ENCODE measurements around the gene FAM219A. TPM values are rescaled to one million over a fixed set of nuclear protein-coding genes. Genes with fewer than 3 reads are reported as not detected.

FAM219A gene
- total RNA-seq, 1 donor from 2014 or later, result 35.7 TPM

DNA sequence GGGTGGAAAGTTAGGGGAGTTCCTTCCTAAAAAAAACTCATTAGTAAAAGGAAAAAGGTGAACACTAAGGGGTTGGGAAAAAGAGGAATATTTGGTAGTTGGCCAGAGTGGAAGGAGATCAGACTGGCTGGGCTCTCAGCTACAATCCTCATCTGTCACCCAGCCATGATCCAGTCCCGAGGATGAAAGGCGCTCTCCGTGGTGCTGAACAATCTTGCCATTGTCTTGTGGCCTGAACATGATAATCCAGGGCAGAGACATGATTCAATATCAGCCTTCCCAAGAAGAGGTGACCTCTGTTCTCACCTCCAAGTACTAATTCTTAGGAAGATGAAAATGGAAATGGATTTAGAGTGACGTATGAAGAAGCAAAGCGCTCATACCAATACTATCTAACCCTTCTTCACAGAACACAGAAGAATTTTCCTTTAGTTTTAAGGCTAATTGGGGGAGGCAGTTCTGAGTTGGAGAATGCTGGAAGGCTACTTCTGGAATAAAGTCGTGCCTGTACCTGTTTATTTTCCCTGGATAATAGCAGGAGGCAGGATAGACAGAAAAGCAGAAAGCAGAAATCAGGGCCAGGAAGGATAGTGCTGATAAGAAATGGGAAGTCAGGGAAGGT is 45.0 kb downstream of the FAM219A start:
- TF ChIP-seq CTCF (IDR thresholded peaks at IDR 0.05), result no peak
- no peak for DNase-seq (ENCODE audit: low spot score)
- H3K4me1 Mint-ChIP-seq (ENCODE audit: low read depth), result no peaks in the 10 kb centered on the region
- H3K4me3 Mint-ChIP-seq (ENCODE audit: unreplicated experiment), result no peak overlapping the region
- H3K27ac Mint-ChIP-seq (ENCODE audit: unreplicated experiment), result no peak overlapping the region
- H3K9me3 Mint-ChIP-seq (ENCODE audit: low read depth), result no peaks in the 10 kb centered on the region
- H3K36me3 Mint-ChIP-seq (ENCODE audit: low read depth), result peaks cover 6% of the 10 kb centered on the region
- H3K27me3 Mint-ChIP-seq (ENCODE audit: low read depth), result no peaks in the 10 kb centered on the region

GRCh38 chr9:34412336-34412735 is 46.0 kb downstream of the FAM219A start:
- no peak for TF ChIP-seq CTCF (IDR thresholded peaks at IDR 0.05)
- Mint-ChIP-seq H3K27me3 (ENCODE audit: low read depth) (no peaks in the 10 kb centered on the region), H3K27ac (ENCODE audit: unreplicated experiment) (no peak overlapping the region), H3K9me3 (ENCODE audit: low read depth) (no peaks in the 10 kb centered on the region), H3K36me3 (ENCODE audit: low read depth) (peaks cover 6% of the 10 kb centered on the region), H3K4me3 (ENCODE audit: unreplicated experiment) (no peak overlapping the region), H3K4me1 (ENCODE audit: low read depth) (no peaks in the 10 kb centered on the region)
- DNase-seq (ENCODE audit: low spot score), result no peak

DNA sequence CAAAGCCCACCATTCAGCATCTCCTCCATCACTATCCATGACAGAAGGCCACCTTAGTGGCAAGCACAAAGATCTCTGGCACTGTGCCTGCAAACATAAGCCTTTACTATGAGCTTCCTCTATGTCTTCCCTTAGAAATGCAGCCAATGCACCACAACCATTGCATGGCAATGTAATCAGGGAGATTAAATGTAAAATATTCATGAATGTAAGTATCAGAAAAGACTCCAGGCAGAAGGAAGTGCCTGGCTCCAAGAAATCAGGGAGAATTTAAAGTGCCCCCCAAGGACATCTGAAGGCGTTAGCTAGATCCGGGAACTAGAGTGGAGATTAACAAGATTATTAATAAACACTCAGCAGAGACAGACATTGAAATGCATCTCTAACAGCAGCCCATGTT is 49.2 kb downstream of the FAM219A start:
- no peaks in the 10 kb centered on the region for H3K27me3 Mint-ChIP-seq (ENCODE audit: low read depth)
- peaks cover 13% of the 10 kb centered on the region for H3K36me3 Mint-ChIP-seq (ENCODE audit: low read depth)
- no peak for TF ChIP-seq CTCF (IDR thresholded peaks at IDR 0.05)
- no peaks in the 10 kb centered on the region for H3K4me1 Mint-ChIP-seq (ENCODE audit: low read depth)
- no peak for DNase-seq (ENCODE audit: low spot score)
- no peaks in the 10 kb centered on the region for H3K9me3 Mint-ChIP-seq (ENCODE audit: low read depth)
- no peak overlapping the region for H3K4me3 Mint-ChIP-seq (ENCODE audit: unreplicated experiment)
- H3K27ac Mint-ChIP-seq (ENCODE audit: unreplicated experiment), result no peak overlapping the region

DNA sequence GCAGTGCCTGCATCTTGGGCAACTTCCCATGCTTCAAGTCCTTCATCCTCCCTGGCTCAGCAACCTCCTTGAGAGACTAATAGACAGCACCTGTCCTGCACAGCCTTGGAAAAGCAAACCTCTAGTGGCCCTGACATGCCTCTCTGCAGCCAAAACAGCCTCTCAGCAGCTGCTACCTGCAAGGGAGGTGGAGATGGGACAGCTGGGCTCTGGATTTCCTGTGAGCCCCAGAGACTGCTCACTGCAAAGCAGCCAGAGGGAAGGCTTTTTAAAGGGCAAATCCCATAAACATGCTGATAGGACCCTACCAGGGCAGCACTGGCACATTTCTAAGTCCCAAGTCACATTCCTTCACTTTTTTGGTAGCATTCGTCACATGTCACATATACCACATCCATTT is 50.2 kb downstream of the FAM219A start:
- no peaks in the 10 kb centered on the region for H3K27me3 Mint-ChIP-seq (ENCODE audit: low read depth)
- H3K27ac Mint-ChIP-seq (ENCODE audit: unreplicated experiment), result no peak overlapping the region
- TF ChIP-seq CTCF (IDR thresholded peaks at IDR 0.05), result no peak
- no peaks in the 10 kb centered on the region for H3K4me1 Mint-ChIP-seq (ENCODE audit: low read depth)
- no peaks in the 10 kb centered on the region for H3K9me3 Mint-ChIP-seq (ENCODE audit: low read depth)
- H3K36me3 Mint-ChIP-seq (ENCODE audit: low read depth), result peaks cover 13% of the 10 kb centered on the region
- H3K4me3 Mint-ChIP-seq (ENCODE audit: unreplicated experiment), result no peak overlapping the region
- no peak for DNase-seq (ENCODE audit: low spot score)

- no peak for TF ChIP-seq CTCF (IDR thresholded peaks at IDR 0.05)
- DNase-seq (ENCODE audit: low spot score), result no peak
- no peaks in the 10 kb centered on the region for H3K4me1 Mint-ChIP-seq (ENCODE audit: low read depth)
- H3K4me3 Mint-ChIP-seq (ENCODE audit: unreplicated experiment), result no peak overlapping the region
- no peaks in the 10 kb centered on the region for H3K9me3 Mint-ChIP-seq (ENCODE audit: low read depth)
- no peaks in the 10 kb centered on the region for H3K27me3 Mint-ChIP-seq (ENCODE audit: low read depth)
- peaks cover 16% of the 10 kb centered on the region for H3K36me3 Mint-ChIP-seq (ENCODE audit: low read depth)
- no peak overlapping the region for H3K27ac Mint-ChIP-seq (ENCODE audit: unreplicated experiment)
Measured at GRCh38 chr9:34406219-34406618, 52.2 kb downstream of the FAM219A start.

Data from chondrocyte (in vitro differentiated cells).